Panc1 (cell line): Measurements from ENCODE around the gene AMBP. TPM values are rescaled to one million over a fixed set of nuclear protein-coding genes. Genes with fewer than 3 reads are reported as not detected.

Experiments
- ATAC-seq: fragments of 200-7000 bp; cut with Tn5 transposase; 2 replicates; pipeline ENCODE4 v1.9.1; 2020; ENCODE audit warnings: mild to moderate bottlenecking, moderate library complexity
- BruUV-seq: library from RNA; stranded (reverse); fragments of 400-500 nt; replicated peaks from 2 replicates; lab custom pipeline; 2021; lab: Mats Ljungman, UMichigan
- CTCF ChIA-PET: fragments of 300-600 bp; sonication (Branson Sonifier 250); formaldehyde crosslinking; loops from one replicate; lab custom pipeline; 2022; ENCODE audit warnings: antibody characterized with exemption; lab: Charles Lee
- POLR2A ChIA-PET: fragments of 300-600 bp; sonication (Branson Sonifier 250); formaldehyde crosslinking; loops from one replicate; lab custom pipeline; 2022; ENCODE audit warnings: antibody characterized with exemption; lab: Charles Lee
- DNase-seq: peaks from one replicate; pipeline ENCODE4 v3.0.0-alpha.2; 2010; ENCODE audit warnings: low read depth, low spot score
- H3K27ac ChIP-seq: 2 replicates; pipeline ENCODE4 v1.5.1; 2011; ENCODE audit warnings: mild to moderate bottlenecking, low read length, inconsistent platforms
- H3K27me3 ChIP-seq: fragments of 200-500 bp; sonication (Bioruptor generic); 2 replicates; pipeline ENCODE4 v1.6.0; 2014; ENCODE audit warnings: low read length, inconsistent platforms; ENCODE audit not compliant: control insufficient read depth, insufficient read depth
- H3K36me3 ChIP-seq: fragments of 200-500 bp; sonication (Bioruptor generic); 2 replicates; pipeline ENCODE4 v1.5.1; 2014; ENCODE audit warnings: inconsistent platforms, mild to moderate bottlenecking, low read length, moderate library complexity; ENCODE audit not compliant: control insufficient read depth, insufficient read depth
- H3K4me1 ChIP-seq: 2 replicates; pipeline ENCODE4 v1.5.1; 2011; ENCODE audit warnings: inconsistent platforms, mild to moderate bottlenecking, low read length, moderate library complexity; ENCODE audit not compliant: control insufficient read depth, insufficient read depth
- H3K4me3 ChIP-seq, 2 experiments: 2 replicates each; pipeline ENCODE4 v1.5.1; 2011 to 2012; ENCODE audit warnings: low read depth in 2 of 2, low read length in 2 of 2, mild to moderate bottlenecking in 2 of 2, inconsistent platforms in 1 of 2, moderate library complexity in 1 of 2
- H3K9me3 ChIP-seq: fragments of 200-500 bp; sonication (Bioruptor generic); 2 replicates; pipeline ENCODE4 v1.5.1; 2014; ENCODE audit warnings: low read depth, mild to moderate bottlenecking, inconsistent platforms, low read length, moderate library complexity; ENCODE audit not compliant: control insufficient read depth, insufficient read depth
- CTCF ChIP-seq: fragments of 450-650 bp; IDR thresholded peaks from 2 replicates; pipeline ENCODE4 v1.5.1; 2017; ENCODE audit warnings: mild to moderate bottlenecking
- POLR2AphosphoS5 ChIP-seq: IDR thresholded peaks from 2 replicates; pipeline ENCODE4 v1.6.1; 2012; ENCODE audit warnings: mild to moderate bottlenecking, low read depth, low read length, moderate library complexity
- REST ChIP-seq, 2 experiments: IDR thresholded peaks; 2 replicates each; pipeline ENCODE4 v1.6.1; 2011 to 2012; ENCODE audit warnings: low read depth in 2 of 2, control low read depth in 1 of 2, low read length in 1 of 2, mild to moderate bottlenecking in 1 of 2, moderate library complexity in 1 of 2; ENCODE audit not compliant: insufficient read depth in 1 of 2
- SIN3A ChIP-seq: IDR thresholded peaks from 2 replicates; pipeline ENCODE4 v1.6.1; 2012; ENCODE audit warnings: low read depth, mild to moderate bottlenecking, low read length, moderate library complexity, borderline replicate concordance; ENCODE audit not compliant: insufficient read depth
- TCF7L2 ChIP-seq: IDR thresholded peaks from 2 replicates; pipeline ENCODE4 v1.6.1; 2011; ENCODE audit warnings: mild to moderate bottlenecking, low read depth, low read length, inconsistent platforms
- in situ Hi-C: cut with HindIII; loops from 2 replicates; pipeline ENCODE4 v1.10.0; 2016; ENCODE audit warnings: low sequenced_read_pairs, low pct_unique_long_range_greater_than_20kb
- intact Hi-C: fragments of 100-400 bp; cut with micrococcal nuclease; formaldehyde crosslinking; loops from one replicate; pipeline ENCODE4 v1.10.0; 2022; ENCODE audit not compliant: unreplicated experiment
- total RNA-seq: library from RNA; stranded (reverse); gene quantifications from one replicate; pipeline ENCODE4 v1.2.1, GENCODE V29; 2021; ENCODE audit not compliant: unreplicated experiment

The AMBP gene
- total RNA-seq, 1 experiment from 2014 or later: 1.7 TPM

- in situ Hi-C loops: no loop called here
- ChIA-PET CTCF (interaction anchor here (0.5 kb wide), 1 partner anchor 71 kb away, joined by 3 read pairs; no protein-coding TSS in a partner anchor), POLR2A (no interaction called here)
- no peaks in the 10 kb centered on the region for H3K36me3 ChIP-seq
- no peaks in the 10 kb centered on the region for H3K27me3 ChIP-seq
- TF ChIP-seq REST (IDR thresholded peaks at IDR 0.05; ENCODE audit: insufficient read depth in 1 of 2, low read depth in 2 of 2, low read length in 1 of 2): no peak
- TF ChIP-seq CTCF: no peak
- no peak for TF ChIP-seq POLR2AphosphoS5
- TF ChIP-seq TCF7L2: no peak
- no peak for TF ChIP-seq SIN3A
- H3K4me3 ChIP-seq: no peak overlapping the region
- DNase-seq: no peak
- no peak overlapping the region for H3K27ac ChIP-seq
- no peaks in the 10 kb centered on the region for H3K4me1 ChIP-seq
- intact Hi-C loops: no loop called here
- no TSS peak for BruUV-seq
- no peak for ATAC-seq
- H3K9me3 ChIP-seq: no peaks in the 10 kb centered on the region
These were observed 20.8 kb downstream of the AMBP start for GRCh38 chr9:114057161-114057885.

- ATAC-seq (no peak), DNase-seq (no peak)
- ChIA-PET CTCF (no interaction called here), POLR2A (no interaction called here)
- H3K27me3 ChIP-seq: no peaks in the 10 kb centered on the region
- intact Hi-C loops: no loop called here
- TF ChIP-seq CTCF (no peak), REST (IDR thresholded peaks at IDR 0.05; ENCODE audit: insufficient read depth in 1 of 2, low read depth in 2 of 2, low read length in 1 of 2) (no peak), SIN3A (no peak), POLR2AphosphoS5 (no peak), TCF7L2 (no peak)
- no TSS peak for BruUV-seq
- in situ Hi-C loops: no loop called here
- H3K4me3 ChIP-seq: no peak overlapping the region
- no peaks in the 10 kb centered on the region for H3K4me1 ChIP-seq
- H3K27ac ChIP-seq: no peak overlapping the region
- H3K36me3 ChIP-seq: no peaks in the 10 kb centered on the region
- H3K9me3 ChIP-seq: no peaks in the 10 kb centered on the region
These were observed 21.6 kb downstream of the AMBP start for GRCh38 chr9:114056527-114056926.
